Hematopoietic multipotent progenitor cell treated with erythropoietin and hydrocortisone succinate and interleukin-3 and kit ligand, for 4 days (in vitro differentiated cells): ENCODE results near the gene CXCR6.
A peak's percentile ranks its signal among the peaks of the same experiment; 100 is the strongest.
"Not testable (repeated sequence)": the region's sequence is repeated elsewhere in the genome, so short reads cannot be mapped to it uniquely, and the experiment has no call there.

Experiments used
- DNase-seq: peaks from one replicate; pipeline ENCODE4 v3.0.0-alpha.2; 2015

Gene CXCR6

DNA sequence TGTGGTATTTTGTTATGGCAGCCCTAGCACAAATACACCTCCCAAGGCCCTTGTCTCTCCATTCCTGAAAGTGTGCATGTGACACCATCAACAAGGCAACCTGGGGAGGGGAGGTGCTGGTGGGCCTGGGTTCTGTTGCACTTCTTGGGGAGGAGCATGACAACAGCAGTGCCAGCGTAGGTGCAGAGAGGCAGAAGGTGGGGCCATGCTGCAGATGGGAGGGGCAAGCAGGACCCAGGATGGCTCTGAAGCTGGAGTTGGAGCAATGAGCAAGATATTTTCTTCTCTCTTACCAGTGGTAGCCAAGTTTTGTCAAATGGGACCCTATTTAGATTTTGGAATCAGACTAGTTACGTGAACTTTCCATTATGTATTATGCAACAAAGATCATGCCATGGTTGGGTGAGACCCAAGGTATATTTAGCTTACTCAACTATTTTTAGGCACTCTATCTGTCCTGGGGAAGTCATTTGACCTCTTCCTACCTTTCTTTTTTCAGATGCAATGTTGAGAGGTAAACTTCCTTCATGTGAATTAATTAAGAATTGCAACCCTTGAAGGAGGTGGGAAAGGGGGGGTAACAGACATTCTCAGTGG is 49.0 kb downstream of the CXCR6 start:
- no peak for DNase-seq

DNA sequence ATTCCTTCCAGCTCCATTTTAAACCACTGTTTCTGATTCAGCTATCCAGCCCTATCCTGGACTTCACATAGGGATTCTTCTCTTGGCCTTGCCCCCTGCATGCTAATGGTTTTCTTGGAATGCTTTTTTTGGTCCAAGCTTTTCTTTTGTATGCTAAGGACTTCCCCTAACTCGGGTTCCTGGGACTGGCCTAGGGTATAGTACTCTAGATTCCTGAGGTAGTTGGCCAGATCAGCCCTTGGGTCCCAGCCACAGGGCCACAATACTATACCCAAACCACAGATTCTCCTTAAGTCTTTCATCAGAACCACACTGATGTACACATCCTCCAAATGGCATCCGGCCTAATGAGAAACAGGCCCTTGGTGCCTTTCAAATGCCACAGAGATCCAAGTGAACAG is 49.6 kb downstream of the CXCR6 start:
- DNase-seq = peak; percentile 19

DNA sequence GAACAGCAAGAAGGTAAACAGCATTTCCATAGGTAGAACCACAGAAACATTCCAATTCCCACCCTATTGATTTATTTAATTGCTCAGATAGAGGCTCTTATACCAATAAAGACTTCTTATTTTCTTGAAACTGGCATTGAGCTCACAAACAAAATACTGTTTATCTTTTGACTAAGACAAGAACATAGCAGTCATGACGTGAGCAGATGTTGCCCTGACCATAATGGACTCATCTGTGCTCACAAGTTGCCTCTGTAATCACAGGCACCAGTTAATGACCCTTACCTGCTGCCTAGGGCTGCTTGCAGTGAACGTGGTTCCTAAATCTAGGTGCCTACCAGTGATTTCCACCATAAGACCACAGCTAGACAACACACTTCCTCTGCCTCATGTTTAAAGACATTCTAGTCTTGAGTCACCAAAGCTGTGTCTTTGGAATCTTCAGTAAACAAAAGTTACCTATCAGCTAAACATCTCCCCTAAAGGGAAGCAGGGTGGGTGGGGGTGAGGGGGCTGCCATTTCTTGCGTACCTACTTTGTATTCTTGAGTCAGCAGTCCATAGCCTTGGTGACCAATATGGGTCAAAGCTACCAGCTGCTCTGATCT is 50.3 kb downstream of the CXCR6 start:
- no peak for DNase-seq

DNA sequence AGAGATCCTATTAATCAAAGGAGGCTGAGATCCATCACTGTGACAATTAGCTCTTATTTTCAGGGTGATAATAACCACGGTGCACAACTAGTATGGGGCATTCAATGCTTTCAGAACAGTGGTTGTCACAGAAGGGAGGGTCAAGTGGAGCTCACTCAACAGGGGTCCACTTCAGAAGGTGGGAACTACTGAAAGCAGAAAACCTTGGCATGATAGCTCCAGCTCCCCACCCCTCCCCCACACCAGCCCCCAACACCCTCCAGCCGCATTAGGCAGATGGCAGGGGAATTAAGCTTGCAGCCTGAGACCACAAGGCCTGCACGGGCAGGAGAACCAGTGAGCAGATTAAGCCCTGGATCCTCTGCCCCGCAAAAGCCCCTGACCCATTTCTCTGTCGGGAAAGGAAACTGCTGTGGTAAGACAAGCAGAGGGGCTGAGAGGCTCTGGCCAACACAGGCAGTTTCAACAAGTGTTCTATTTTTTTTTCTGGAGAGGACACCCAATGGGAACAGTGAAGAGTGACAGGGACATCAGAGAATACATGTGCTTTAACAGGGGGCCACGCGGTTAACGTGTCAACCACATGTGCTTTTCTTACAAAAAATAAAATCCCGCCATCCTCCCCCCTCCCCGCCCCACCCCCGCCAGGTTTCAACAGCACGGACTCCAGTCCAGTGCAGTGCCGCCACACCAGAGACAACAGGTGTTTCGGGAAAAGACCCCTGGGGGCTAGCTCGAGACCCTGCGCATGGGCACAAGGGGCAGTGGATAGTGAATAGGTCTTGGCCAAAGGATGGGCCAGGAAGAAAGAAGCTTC is 51.4 kb downstream of the CXCR6 start:
- DNase-seq = peak; percentile 72

DNA sequence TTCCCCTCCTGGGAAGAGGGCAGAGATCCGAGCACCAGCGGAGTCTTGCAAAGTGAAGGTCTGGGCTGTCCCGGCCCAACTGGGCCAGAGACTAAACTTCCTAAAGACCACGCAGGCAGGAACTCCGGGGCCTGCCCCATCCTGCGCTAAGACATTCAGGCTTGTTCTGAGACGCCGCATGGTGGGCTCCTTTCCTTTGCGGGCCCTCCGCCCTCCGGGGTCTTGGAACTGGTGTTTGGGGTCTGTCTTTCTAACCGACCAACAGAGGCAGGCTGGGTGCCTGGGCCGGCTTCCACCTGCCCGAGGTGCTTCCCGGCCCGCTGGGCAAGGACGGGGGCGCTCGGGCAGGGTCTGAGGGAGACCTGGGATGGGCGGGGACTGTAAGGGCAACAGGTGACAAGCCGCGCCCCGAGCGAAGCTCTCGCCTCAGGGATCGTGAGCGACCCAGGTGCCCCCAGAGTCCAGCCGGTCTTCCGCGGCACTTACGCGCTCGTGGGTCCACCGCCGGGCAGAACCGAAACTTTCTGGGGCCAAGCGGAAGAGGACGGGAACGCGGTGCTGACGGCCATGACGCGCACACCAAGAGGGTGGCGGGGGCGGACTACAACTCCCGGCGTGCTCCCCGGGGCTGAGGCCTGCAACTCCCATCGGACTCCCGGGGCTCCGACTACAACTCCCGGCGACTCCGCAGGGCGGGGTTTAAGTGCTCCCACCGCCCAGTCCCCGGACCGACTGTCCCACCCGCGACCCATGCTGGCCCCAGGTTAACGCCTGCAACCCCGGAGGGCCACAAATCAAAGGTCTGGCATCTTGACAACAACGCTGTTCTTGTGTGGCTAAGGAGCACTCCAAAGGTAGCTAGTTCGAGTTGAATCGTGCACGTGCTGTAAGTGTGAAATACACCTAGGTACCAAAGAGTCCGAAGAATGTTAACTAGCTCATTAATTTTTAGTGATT is 52.2 kb downstream of the CXCR6 start, which contains the start of gene FYCO1:
FYCO1 (minus strand) TSS at position 589 of the 957 bp plus-strand sequence. CDS start 10,914 bp downstream, outside the sequence.
- DNase-seq = peak; percentile 96

DNA sequence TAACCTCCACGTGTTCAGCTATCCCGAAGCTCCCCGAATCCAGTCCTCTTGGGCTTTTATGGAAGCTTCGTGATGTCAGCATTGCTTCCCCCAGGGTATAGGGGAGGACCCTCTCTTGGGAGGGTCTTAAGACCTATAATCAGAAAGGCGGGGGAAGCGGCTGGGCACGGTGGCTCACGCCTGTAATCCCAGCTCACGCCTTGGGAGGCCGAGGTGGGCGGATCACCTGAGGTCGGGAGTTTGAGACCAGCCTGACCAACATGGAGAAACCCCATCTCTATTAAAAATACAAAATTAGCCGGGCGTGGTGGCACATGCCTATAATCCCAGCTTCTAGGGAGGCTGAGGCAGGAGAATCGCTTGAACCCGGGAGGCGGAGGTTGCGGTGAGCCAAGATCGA is 54.2 kb downstream of the CXCR6 start:
- DNase-seq = not testable (repeated sequence)

DNA sequence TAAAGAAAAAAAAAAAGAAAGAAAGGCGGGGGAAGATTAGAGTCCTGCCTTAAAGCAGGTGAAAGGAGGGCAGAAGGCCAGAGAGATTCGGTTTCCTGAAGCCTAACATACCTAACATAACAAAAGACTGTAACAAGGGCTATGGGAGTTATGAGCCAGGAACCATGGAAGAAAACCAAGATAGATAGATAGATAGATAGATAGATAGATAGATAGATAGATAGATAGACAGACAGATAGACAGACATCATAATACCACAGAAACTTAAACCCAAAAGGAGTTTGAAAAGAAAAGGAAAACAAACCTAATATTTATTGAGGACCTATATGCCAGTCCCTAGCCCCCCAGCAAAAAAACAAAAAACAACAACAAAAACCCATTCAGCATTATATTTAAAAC is 54.7 kb downstream of the CXCR6 start:
- no peak for DNase-seq
